ENCODE measurements around the gene PLA2G2D.

DNA sequence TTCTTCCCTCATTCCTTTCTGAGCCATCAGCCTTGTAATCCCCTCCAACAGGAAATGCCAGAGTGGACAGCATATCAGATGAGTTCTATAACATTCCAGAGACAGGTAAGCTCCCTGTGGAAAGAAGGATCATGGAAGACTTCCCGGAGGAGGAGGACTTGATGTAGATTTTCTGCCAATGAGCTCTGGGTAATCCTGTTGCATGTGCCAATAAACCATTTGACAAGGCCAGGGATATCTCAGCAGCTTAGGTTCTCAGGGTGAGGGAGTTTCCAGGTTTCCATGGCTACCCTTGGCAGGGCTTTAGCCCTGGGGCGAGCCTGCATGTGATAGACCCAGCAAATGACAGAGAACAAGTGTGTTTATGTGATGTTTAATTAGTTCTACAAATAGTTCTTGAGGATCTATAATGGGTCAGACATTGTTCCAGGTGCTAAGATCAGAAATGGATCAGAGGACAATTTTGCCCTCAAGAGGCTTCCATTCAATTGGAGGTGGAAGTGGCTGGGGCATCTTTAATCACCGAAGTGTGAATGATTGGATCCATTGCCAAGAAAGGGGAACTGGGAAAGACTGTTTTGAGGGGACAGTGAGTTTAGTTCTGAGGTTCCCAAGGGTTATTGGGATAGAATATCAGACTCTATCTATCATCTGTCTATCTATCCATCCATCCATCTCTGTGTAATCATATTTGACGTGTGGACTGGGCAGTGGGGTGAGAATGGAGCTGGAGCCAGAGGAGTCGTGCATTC lies 42.5 kb downstream of the PLA2G2D start:
- no peak for TF ChIP-seq RAD21 (IDR thresholded peaks at IDR 0.05)
- TF ChIP-seq, protein P1, sequence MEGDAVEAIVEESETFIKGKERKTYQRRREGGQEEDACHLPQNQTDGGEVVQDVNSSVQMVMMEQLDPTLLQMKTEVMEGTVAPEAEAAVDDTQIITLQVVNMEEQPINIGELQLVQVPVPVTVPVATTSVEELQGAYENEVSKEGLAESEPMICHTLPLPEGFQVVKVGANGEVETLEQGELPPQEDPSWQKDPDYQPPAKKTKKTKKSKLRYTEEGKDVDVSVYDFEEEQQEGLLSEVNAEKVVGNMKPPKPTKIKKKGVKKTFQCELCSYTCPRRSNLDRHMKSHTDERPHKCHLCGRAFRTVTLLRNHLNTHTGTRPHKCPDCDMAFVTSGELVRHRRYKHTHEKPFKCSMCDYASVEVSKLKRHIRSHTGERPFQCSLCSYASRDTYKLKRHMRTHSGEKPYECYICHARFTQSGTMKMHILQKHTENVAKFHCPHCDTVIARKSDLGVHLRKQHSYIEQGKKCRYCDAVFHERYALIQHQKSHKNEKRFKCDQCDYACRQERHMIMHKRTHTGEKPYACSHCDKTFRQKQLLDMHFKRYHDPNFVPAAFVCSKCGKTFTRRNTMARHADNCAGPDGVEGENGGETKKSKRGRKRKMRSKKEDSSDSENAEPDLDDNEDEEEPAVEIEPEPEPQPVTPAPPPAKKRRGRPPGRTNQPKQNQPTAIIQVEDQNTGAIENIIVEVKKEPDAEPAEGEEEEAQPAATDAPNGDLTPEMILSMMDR (IDR thresholded peaks at IDR 0.05; ENCODE audit: low read depth, low read length, missing input control): no peak
- TF ChIP-seq SP1 (IDR thresholded peaks at IDR 0.05): no peak

All from liver (tissue), 3 donors.